Stimulated activated CD8-positive, alpha-beta memory T cell treated with anti-CD3 and anti-CD28 coated beads, Interleukin-4, amount 100 ng/mL, for 1 hour (primary cell): ENCODE results near the gene SPTAN1.
A peak's percentile ranks its signal among the peaks of the same experiment; 100 is the strongest.
"Not testable (repeated sequence)": the region's sequence is repeated elsewhere in the genome, so short reads cannot be mapped to it uniquely, and the experiment has no call there.

ENCODE experiments used
- DNase-seq, 2 donors: peaks; one replicate each; pipeline ENCODE4 v3.0.0-alpha.2; 2020; ENCODE audit warnings: low read depth in 2 of 2, low spot score in 1 of 2

Gene SPTAN1

DNA sequence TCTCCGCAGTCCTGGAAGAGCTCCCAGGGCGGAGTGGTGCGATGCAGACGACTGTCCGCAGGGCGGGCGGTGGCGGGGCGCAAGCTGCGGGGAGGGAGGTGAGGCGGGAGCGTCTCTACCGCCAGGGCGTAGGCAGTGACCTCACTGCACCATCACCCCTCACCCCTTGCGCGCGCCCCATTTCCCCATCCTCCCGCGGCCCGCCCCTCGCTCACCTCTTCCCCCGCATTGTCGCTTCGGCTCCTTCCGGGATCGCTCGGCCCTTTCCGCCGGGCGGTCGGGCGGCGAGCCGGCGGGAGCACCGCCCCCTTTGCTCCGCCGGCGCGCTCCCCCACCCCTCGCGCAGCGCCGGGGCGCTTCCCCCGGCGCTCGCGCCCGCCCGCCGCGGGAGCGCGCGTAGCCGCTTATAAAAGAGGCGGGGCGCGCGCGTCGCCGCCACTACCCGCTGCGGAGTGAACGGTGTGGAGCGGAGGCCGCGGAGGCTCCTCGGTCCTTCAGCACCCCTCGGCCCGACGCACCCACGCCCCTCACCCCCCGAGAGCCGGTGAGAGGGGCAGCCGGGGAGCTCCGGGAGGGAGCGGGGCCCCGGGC, at the start of gene SPTAN1:
Gene SPTAN1 (plus strand): TSS at position 435 of the 591 bp plus-strand sequence. CDS start 14,154 bp downstream, outside the sequence.
- DNase-seq, result peak; percentile 67 to 87

GRCh38 chr9:128503415-128503825, 49.0 kb upstream of the SPTAN1 start:
- not testable (repeated sequence) for DNase-seq

GRCh38 chr9:128503870-128504269, 48.5 kb upstream of the SPTAN1 start:
- no peak for DNase-seq

DNA sequence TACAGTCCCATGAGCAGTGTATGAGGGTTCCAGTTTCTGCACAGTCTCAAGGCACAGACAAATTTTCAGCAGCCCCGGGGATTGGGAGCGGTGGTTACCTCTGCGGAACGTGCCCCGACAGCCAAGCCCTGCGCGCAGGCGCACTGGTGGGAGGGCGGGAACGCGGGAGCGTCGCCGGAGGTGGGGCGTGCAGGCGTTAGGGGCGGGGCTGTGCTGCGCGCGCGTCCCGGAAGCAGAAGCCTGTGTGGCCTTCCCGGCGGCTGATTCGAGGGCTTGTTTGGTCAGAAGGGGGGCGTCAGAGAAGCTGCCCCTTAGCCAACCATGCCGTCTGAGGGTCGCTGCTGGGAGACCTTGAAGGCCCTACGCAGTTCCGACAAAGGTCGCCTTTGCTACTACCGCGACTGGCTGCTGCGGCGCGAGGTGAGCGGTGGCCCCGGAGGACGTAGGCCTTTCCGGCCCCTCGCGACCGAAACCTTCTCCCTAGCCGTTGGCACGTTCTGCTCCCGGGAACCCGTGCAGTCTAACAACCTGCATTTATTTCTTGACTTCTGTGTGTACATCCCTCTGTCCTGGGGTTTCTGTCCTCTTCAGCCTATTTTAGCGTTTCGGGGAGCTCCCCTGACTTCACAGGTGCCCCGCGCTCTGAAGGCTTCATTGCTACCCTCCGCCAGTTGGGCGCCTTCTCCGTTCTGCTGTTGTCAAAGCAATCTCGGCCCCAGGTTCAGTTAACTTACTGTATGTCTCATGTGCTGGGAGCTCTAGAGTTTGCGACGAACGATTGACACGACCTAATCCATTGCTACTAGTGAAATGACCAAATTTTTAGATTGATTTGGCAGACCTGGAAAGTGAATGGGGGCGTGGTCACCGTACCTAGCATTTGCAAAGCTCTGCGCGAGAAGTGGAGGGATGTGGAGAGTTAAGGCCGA, 47.6 kb upstream of the SPTAN1 start, which contains the start of gene GLE1:
Gene GLE1 (plus strand): TSS at position 235 of the 929 bp plus-strand sequence. CDS start 87 bp downstream, at position 322.
- peak; percentile 94 for DNase-seq

DNA sequence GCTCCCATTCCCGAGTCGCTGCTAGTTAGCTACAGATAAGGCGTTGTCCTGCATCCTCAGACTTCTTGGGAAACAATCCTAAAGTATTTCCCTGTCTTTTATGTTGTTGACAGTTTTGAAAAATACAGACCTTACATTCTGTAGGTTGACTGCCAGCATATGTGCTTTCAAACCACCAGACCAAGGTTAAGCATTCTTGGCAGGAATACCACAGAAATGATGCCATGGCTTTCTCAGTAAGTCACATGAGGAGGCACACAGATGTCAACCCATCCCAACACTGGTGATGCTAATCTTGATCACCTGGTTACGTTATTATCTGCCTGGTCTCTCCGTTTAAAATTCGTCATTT, 47.0 kb upstream of the SPTAN1 start:
- no peak for DNase-seq

GRCh38 chr9:128505906-128506305, 46.5 kb upstream of the SPTAN1 start:
- DNase-seq, result not testable (repeated sequence)

DNA sequence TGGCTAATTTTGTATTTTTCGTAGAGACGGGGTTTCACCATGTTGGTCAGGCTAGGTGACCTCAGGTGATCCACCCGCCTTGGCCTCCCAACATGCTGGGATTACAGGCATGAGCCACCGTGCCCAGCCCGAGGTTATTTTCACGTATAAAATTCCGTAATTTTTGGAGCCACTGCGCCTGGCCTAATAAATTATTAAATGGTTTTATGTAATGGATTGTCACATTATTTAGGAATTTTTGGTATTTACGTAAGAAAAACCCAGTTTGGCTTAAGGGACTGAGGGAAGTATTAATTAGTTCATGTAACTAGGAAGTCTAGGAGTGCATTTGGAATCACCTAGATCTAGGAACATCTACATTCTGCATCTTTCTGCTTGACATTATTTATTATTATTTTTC, 39.6 kb upstream of the SPTAN1 start:
- no peak for DNase-seq

- DNase-seq, result no peak
Measured at GRCh38 chr9:128521956-128522355, 30.4 kb upstream of the SPTAN1 start.

- DNase-seq, result no peak
Measured at GRCh38 chr9:128523199-128523925, 29.0 kb upstream of the SPTAN1 start.

DNA sequence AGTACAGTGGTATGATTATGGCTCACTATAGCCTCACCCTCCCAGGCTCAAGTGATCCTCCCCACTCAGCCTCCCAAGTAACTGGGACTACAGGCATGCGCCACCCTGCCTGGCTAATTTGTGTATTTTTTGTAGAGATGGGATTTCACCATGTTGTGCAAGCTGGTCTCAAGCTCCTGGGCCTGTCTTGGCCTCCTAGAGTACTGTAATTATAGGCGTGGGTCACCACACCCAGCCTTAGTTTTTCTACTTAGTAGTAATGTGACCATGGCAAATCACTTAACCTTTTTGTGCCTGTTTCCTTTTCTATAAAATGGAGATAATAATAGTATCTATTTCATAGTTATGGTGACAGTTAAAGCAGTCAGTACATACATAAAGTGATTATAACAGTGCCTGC, 25.7 kb upstream of the SPTAN1 start:
- DNase-seq, result no peak

GRCh38 chr9:128528445-128529160, 23.8 kb upstream of the SPTAN1 start:
- DNase-seq, result no peak

- DNase-seq, result no peak
Measured at GRCh38 chr9:128529191-128529590, 23.2 kb upstream of the SPTAN1 start.

- no peak for DNase-seq
Measured at GRCh38 chr9:128532581-128532980, 19.8 kb upstream of the SPTAN1 start.

DNA sequence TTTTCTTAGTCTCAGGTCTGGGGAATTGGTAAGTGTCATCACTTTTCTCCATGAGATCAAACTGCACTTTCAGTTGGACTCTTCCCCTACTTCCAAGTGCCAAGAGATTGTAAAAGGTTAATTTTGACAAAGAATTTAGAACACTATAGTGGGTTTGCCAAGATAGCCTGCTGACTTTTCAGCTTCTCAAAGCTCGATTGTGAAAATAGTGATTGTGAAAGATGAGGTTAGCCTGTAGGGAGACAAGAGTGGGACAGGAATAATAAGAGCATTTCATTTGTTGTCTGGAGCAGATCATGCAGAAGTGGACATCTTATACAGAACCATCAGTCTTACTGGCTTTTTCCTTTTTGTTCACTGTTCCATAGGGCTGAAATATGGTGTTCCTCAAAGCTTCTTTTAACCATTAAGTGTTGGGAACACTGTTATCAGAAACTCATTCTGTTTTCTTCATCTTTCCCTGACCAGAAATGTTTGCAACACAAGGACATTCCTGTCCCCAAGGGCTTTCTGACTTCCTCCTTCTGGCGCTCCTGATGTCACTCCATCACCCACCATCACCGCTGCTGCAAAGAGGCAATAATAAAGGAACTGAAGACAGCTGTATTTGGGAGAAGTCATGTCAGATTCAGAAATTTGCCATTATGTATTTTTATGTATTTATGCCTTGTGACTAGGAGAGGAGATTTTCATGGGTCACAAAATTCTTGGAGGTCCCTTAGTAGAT, 11.6 kb upstream of the SPTAN1 start:
- no peak for DNase-seq

GRCh38 chr9:128546504-128546903, 5.9 kb upstream of the SPTAN1 start:
- no peak for DNase-seq

GRCh38 chr9:128548876-128549275, 3.5 kb upstream of the SPTAN1 start:
- DNase-seq, result no peak

DNA sequence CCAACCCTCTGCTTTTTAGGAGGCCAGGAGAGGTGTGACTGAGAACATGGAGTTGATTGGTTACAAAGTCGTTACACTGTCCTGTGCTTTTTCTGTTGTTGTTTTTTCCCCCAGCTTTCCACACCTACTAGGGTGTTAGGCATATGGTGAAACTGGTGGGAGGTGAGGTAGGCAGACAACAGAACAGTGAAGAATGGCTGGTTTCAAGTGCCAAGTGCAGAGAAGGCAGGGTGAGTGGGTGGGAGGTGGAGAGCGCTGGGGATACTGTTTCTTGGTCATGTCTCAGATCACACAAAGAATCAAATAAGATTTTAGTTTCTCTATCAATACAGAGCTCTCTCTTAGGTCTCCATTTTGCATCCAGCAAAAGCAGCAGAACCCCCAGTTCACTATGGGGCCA, 2.2 kb upstream of the SPTAN1 start:
- DNase-seq, result no peak

DNA sequence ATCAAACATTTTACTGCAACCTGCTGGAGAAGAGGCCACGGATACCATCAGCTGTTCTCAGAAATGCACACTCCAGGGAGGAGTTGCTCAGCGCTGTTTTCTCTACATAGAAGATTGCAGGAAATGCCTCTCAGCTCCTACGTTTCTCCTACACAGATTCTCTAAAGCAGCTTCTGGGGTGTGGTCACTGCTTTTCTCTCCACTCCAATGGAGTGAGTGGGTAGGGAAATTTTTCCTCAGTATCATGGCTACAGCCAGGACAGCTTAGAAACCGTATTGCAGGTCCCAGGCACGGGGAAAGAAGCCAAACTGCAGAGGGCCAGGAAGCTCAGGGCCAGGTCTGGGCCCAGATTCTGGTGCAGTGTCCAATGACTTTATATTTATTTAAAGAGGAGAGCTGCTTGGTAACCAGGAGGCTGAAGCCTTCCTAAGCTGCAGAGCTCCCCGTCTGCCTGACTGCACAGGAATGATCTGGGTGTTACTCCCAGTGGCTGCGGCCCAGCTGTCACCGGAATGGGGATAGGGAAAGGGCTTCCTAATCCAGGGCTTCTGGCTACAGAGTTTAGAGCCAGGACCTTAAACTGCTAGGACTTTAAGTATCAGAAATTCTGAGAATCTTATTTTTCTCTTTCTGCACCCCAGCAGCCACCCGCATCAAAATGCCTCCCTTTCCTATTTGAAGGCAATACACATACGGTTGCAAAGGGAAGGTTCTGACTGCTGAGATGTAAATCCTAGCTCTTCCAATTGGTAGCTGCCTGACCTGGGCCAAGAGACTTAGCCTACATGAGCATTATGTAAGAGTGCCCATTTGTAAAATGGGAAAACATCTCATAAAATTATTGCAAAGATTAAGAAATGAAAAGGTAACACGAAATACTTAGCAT, 1.4 kb upstream of the SPTAN1 start:
- DNase-seq, result no peak

DNA sequence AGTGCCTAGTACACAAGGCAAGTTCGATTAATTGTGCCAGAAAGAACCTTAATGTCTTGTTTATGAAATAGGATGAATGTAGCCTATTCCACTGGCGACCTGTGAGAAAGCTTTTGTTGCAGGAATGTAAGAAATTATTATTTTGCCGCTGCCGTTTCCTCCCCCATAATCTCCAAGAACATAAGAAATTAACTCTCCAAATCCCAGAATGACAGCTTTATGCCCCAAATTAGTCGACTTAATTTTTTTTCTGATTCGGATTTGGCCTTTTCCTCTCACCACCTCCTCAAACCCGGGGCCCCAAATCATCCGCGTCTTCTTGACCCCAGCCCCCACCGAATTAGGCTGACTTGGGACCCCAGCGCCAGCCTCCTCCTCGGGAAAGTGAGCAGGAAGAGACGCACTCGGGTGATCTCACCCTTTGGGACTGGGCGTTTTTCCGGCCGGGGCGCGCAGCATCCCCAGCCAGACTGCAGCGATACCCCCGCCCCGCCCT, 682 bp upstream of the SPTAN1 start:
- DNase-seq, result no peak
